Measurements from ENCODE around the gene CEP112.

The CEP112 gene

GRCh38 chr17:65794572-65794971 is 397.4 kb downstream of the CEP112 start:
- TF ChIP-seq CTCF (IDR thresholded peaks at IDR 0.05; ENCODE audit: insufficient read depth, low read length, poor library complexity, severe bottlenecking): no peak
- TF ChIP-seq EZH2phosphoT487 (conservative IDR thresholded peaks at IDR 0.05; ENCODE audit: low read length): no peak
- Histone ChIP-seq H3K79me2 (ENCODE audit: insufficient read depth, low read length) (no peaks in the 10 kb centered on the region), H3K9ac (ENCODE audit: low read length) (no peak overlapping the region), H3K36me3 (ENCODE audit: low read length) (no peaks in the 10 kb centered on the region), H2AFZ (ENCODE audit: low read depth, low read length, severe bottlenecking) (no peak overlapping the region), H3K27me3 (ENCODE audit: low read length) (no peaks in the 10 kb centered on the region), H3K4me2 (ENCODE audit: low read depth, low read length, poor library complexity, severe bottlenecking) (no peak overlapping the region), H3F3A (ENCODE audit: insufficient read depth) (no peaks in the 10 kb centered on the region), H3K27ac (ENCODE audit: low read depth, low read length) (no peak overlapping the region), H3K4me3 (ENCODE audit: insufficient read depth, low read length, poor library complexity, severe bottlenecking) (no peak overlapping the region), H3K9me3 (ENCODE audit: insufficient read depth, low read length) (no peaks in the 10 kb centered on the region), H4K20me1 (ENCODE audit: low read depth, low read length) (no peaks in the 10 kb centered on the region), H3K9me2 (replicated peaks; ENCODE audit: insufficient read depth, low read length) (no peaks in the 10 kb centered on the region)

- H3K4me2 ChIP-seq (ENCODE audit: low read depth, low read length, poor library complexity, severe bottlenecking): no peak overlapping the region
- no peaks in the 10 kb centered on the region for H4K20me1 ChIP-seq (ENCODE audit: low read depth, low read length)
- H3K36me3 ChIP-seq (ENCODE audit: low read length): no peaks in the 10 kb centered on the region
- H3K4me3 ChIP-seq (ENCODE audit: insufficient read depth, low read length, poor library complexity, severe bottlenecking): no peak overlapping the region
- H3F3A ChIP-seq (ENCODE audit: insufficient read depth): no peaks in the 10 kb centered on the region
- no peak overlapping the region for H3K9ac ChIP-seq (ENCODE audit: low read length)
- H2AFZ ChIP-seq (ENCODE audit: low read depth, low read length, severe bottlenecking): no peak overlapping the region
- H3K27me3 ChIP-seq (ENCODE audit: low read length): no peaks in the 10 kb centered on the region
- H3K27ac ChIP-seq (ENCODE audit: low read depth, low read length): no peak overlapping the region
- TF ChIP-seq EZH2phosphoT487 (conservative IDR thresholded peaks at IDR 0.05; ENCODE audit: low read length): no peak
- no peak for TF ChIP-seq CTCF (IDR thresholded peaks at IDR 0.05; ENCODE audit: insufficient read depth, low read length, poor library complexity, severe bottlenecking)
- no peaks in the 10 kb centered on the region for H3K9me2 ChIP-seq (replicated peaks; ENCODE audit: insufficient read depth, low read length)
- H3K9me3 ChIP-seq (ENCODE audit: insufficient read depth, low read length): no peaks in the 10 kb centered on the region
- H3K79me2 ChIP-seq (ENCODE audit: insufficient read depth, low read length): no peaks in the 10 kb centered on the region
Observed at GRCh38 chr17:65790241-65790640, 401.7 kb downstream of the CEP112 start.

- Histone ChIP-seq H3K9me3 (ENCODE audit: insufficient read depth, low read length) (no peaks in the 10 kb centered on the region), H3K36me3 (ENCODE audit: low read length) (no peaks in the 10 kb centered on the region), H3K4me3 (ENCODE audit: insufficient read depth, low read length, poor library complexity, severe bottlenecking) (no peak overlapping the region), H2AFZ (ENCODE audit: low read depth, low read length, severe bottlenecking) (no peak overlapping the region), H3K27me3 (ENCODE audit: low read length) (no peaks in the 10 kb centered on the region), H3K79me2 (ENCODE audit: insufficient read depth, low read length) (no peaks in the 10 kb centered on the region), H3K9ac (ENCODE audit: low read length) (no peak overlapping the region), H3F3A (ENCODE audit: insufficient read depth) (no peaks in the 10 kb centered on the region), H3K9me2 (replicated peaks; ENCODE audit: insufficient read depth, low read length) (no peaks in the 10 kb centered on the region), H3K4me2 (ENCODE audit: low read depth, low read length, poor library complexity, severe bottlenecking) (no peak overlapping the region), H3K27ac (ENCODE audit: low read depth, low read length) (no peak overlapping the region), H4K20me1 (ENCODE audit: low read depth, low read length) (no peaks in the 10 kb centered on the region)
- TF ChIP-seq EZH2phosphoT487 (conservative IDR thresholded peaks at IDR 0.05; ENCODE audit: low read length) (no peak), CTCF (IDR thresholded peaks at IDR 0.05; ENCODE audit: insufficient read depth, low read length, poor library complexity, severe bottlenecking) (no peak)
Observed at GRCh38 chr17:65787503-65787902, 404.4 kb downstream of the CEP112 start.

All from SU-DHL-6 (cell line).